Measurements from ENCODE around the gene TBX10.

The TBX10 gene

DNA sequence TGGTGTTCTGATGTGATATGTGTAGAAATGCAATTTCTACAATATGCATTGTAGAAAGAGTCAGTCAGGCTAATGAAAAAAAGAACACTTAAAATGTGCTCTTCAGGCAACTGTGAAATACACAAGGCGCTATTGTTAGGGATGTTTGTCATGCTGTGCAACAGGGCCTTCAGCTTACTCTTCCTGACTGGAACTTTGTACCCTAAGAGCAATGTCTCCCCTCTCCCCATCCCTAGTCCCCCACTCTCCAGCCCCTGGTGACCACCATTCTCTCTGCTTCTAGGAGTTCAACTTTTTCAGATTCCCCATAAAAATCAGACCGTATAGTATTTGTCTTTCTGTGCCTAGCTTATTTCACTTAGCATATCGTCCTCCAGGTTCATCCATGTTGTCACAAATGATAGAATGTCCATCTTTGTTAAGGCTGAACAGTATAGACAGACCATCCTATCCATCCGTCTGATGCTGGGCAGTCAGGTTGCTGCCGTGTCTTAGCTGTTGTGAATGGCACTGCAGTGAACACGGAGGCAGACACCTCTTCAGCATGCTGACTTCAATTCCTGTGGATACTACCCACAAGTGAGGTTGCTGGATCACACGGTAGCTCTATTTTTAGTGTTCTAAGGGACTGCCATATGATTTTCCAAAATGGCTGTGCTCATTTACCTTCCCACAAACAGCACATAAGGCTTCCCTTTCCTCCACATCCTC, 22.2 kb downstream of the TBX10 start:
- Histone ChIP-seq H3K9me2 (replicated peaks; ENCODE audit: insufficient read depth, low read length) (no peaks in the 10 kb centered on the region), H3K79me2 (ENCODE audit: insufficient read depth, low read length) (no peaks in the 10 kb centered on the region), H3K4me3 (ENCODE audit: insufficient read depth, low read length, poor library complexity, severe bottlenecking) (no peak overlapping the region), H3F3A (ENCODE audit: insufficient read depth) (0 out of 2 replicates have a peak, but pooled peaks cover 5% of the 10 kb centered on the region), H3K4me2 (ENCODE audit: low read depth, low read length, poor library complexity, severe bottlenecking) (no peak overlapping the region), H3K9ac (ENCODE audit: low read length) (no peak overlapping the region), H3K36me3 (ENCODE audit: low read length) (no peaks in the 10 kb centered on the region), H3K9me3 (ENCODE audit: insufficient read depth, low read length) (no peaks in the 10 kb centered on the region), H3K27me3 (ENCODE audit: low read length) (no peaks in the 10 kb centered on the region), H3K27ac (ENCODE audit: low read depth, low read length) (no peak overlapping the region), H4K20me1 (ENCODE audit: low read depth, low read length) (no peaks in the 10 kb centered on the region), H2AFZ (ENCODE audit: low read depth, low read length, severe bottlenecking) (no peak overlapping the region)
- TF ChIP-seq, protein P1, sequence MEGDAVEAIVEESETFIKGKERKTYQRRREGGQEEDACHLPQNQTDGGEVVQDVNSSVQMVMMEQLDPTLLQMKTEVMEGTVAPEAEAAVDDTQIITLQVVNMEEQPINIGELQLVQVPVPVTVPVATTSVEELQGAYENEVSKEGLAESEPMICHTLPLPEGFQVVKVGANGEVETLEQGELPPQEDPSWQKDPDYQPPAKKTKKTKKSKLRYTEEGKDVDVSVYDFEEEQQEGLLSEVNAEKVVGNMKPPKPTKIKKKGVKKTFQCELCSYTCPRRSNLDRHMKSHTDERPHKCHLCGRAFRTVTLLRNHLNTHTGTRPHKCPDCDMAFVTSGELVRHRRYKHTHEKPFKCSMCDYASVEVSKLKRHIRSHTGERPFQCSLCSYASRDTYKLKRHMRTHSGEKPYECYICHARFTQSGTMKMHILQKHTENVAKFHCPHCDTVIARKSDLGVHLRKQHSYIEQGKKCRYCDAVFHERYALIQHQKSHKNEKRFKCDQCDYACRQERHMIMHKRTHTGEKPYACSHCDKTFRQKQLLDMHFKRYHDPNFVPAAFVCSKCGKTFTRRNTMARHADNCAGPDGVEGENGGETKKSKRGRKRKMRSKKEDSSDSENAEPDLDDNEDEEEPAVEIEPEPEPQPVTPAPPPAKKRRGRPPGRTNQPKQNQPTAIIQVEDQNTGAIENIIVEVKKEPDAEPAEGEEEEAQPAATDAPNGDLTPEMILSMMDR (IDR thresholded peaks at IDR 0.05; ENCODE audit: insufficient read depth, low read length, poor library complexity, severe bottlenecking): no peak
- TF ChIP-seq EZH2phosphoT487 (conservative IDR thresholded peaks at IDR 0.05; ENCODE audit: low read length): no peak

DNA sequence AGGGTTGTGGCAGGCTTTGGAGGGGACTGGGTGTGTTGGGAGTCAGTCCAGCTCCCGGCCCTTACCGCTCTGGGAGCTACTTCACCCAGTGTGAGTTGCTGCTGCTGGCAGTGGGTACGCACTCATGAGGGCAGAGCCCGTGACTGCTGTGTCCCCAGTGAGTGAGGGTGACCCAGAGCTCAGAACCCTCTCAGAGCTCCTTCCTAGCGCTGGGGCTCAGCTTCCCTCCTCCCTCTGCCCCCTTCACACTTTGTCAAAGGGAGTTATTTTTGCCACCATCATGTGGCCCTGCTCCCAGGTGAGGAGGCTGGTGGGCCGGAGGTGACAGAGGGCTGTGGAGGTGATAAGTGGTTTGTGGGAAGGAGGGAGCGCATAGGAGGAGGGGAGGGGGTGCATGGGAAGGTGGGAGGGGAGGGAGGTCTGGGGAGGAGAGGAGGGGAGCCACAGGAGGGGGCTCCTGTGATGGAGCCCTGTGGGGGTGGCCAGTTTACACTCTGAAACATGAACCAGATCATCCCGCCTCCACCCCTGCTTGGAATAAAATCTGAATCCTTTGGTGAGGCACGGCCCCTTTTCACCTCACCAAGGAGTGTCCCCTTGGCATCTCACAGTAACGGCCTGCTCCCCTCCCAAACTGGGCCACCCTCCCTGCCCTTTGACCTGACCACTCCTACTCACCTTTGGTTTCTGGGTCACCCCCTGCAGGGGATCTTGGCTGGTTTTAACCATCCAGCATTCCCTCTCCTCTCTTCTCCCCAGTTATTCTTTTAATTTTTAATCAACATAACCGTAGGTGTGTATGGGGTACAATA, 22.9 kb downstream of the TBX10 start:
- Histone ChIP-seq H3K4me3 (ENCODE audit: insufficient read depth, low read length, poor library complexity, severe bottlenecking) (no peak overlapping the region), H3K9ac (ENCODE audit: low read length) (no peak overlapping the region), H3K36me3 (ENCODE audit: low read length) (no peaks in the 10 kb centered on the region), H3K79me2 (ENCODE audit: insufficient read depth, low read length) (no peaks in the 10 kb centered on the region), H3K4me2 (ENCODE audit: low read depth, low read length, poor library complexity, severe bottlenecking) (no peak overlapping the region), H3K9me3 (ENCODE audit: insufficient read depth, low read length) (no peaks in the 10 kb centered on the region), H3F3A (ENCODE audit: insufficient read depth) (0 out of 2 replicates have a peak, but pooled peaks cover 5% of the 10 kb centered on the region), H3K27me3 (ENCODE audit: low read length) (no peaks in the 10 kb centered on the region), H3K9me2 (replicated peaks; ENCODE audit: insufficient read depth, low read length) (no peaks in the 10 kb centered on the region), H4K20me1 (ENCODE audit: low read depth, low read length) (no peaks in the 10 kb centered on the region), H2AFZ (ENCODE audit: low read depth, low read length, severe bottlenecking) (no peak overlapping the region), H3K27ac (ENCODE audit: low read depth, low read length) (no peak overlapping the region)
- no peak for TF ChIP-seq EZH2phosphoT487 (conservative IDR thresholded peaks at IDR 0.05; ENCODE audit: low read length)
- TF ChIP-seq, protein P1 (IDR thresholded peaks at IDR 0.05; ENCODE audit: insufficient read depth, low read length, poor library complexity, severe bottlenecking): no peak

DNA sequence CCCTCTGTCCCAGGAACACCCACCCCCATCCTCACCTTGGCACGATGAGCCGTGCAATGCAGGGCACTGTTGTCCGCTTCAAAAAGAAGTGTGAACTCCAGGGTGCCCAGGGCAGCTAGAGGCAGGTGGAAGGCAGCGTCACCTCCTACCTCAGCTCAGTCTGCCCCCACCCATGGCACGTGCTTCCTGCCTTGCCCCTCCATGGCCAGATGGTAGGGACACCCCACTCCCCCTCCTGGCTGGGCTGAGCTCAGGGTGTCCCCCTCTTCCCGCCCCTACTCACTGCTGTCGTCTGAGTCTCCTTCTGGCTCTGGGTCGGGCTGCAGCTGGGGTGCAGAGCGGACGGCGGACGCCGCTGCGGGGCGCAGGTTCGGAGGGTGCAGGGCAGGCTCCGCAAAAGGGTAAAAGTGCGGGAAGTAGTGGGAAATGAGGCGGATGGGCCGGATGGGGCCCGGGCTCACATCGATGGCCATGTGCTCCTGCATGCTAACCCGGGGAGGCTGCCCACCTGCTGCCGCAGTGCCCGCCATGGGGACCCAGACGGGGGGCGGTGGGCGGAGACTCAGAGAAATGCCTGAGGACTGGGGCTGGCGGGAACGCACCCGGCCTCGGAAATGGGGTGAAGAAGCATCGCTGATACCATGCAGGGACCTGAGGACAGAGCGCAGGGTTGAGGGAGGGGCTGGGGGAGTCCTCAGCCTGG, 23.7 kb downstream of the TBX10 start:
- Histone ChIP-seq H3K4me3 (ENCODE audit: insufficient read depth, low read length, poor library complexity, severe bottlenecking) (no peak overlapping the region), H3K27ac (ENCODE audit: low read depth, low read length) (no peak overlapping the region), H2AFZ (ENCODE audit: low read depth, low read length, severe bottlenecking) (no peak overlapping the region), H3K27me3 (ENCODE audit: low read length) (no peaks in the 10 kb centered on the region), H3K36me3 (ENCODE audit: low read length) (no peaks in the 10 kb centered on the region), H3K9me3 (ENCODE audit: insufficient read depth, low read length) (no peaks in the 10 kb centered on the region), H3K79me2 (ENCODE audit: insufficient read depth, low read length) (no peaks in the 10 kb centered on the region), H3K9ac (ENCODE audit: low read length) (no peak overlapping the region), H3K4me2 (ENCODE audit: low read depth, low read length, poor library complexity, severe bottlenecking) (no peak overlapping the region), H3K9me2 (replicated peaks; ENCODE audit: insufficient read depth, low read length) (no peaks in the 10 kb centered on the region), H4K20me1 (ENCODE audit: low read depth, low read length) (no peaks in the 10 kb centered on the region), H3F3A (ENCODE audit: insufficient read depth) (0 out of 2 replicates have a peak, but pooled peaks cover 5% of the 10 kb centered on the region)
- no peak for TF ChIP-seq EZH2phosphoT487 (conservative IDR thresholded peaks at IDR 0.05; ENCODE audit: low read length)
- TF ChIP-seq, protein P1 (IDR thresholded peaks at IDR 0.05; ENCODE audit: insufficient read depth, low read length, poor library complexity, severe bottlenecking): no peak
